Measurements from ENCODE around the gene IFT88. TPM values are rescaled to one million over a fixed set of nuclear protein-coding genes. Genes with fewer than 3 reads are reported as not detected.

Gene IFT88
- total and polyA plus RNA-seq, 2 of the 4 experiments (the other 2 are of a cell fraction): 5.5 to 8.6 TPM

GRCh38 chr13:20740021-20740420, 173.1 kb downstream of the IFT88 start:
- Histone ChIP-seq H2AK5ac (ENCODE audit: low read depth, low read length) (no peak overlapping the region), H3K27ac (ENCODE audit: insufficient read depth, low read length) (no peak overlapping the region), H3K56ac (ENCODE audit: extremely low read depth, insufficient read depth, low read length) (no peak overlapping the region), H3K9me1 (ENCODE audit: insufficient read depth, low read length) (peaks cover 3% of the 10 kb centered on the region; the same call in 1 of the 2 replicates), H3K4me3 (ENCODE audit: insufficient read depth, low read depth, low read length) (no peak overlapping the region), H3K9me3 (ENCODE audit: control insufficient read depth, insufficient read depth, low read length) (0 out of 2 replicates have a peak, but pooled peaks cover 2% of the 10 kb centered on the region), H2BK20ac (ENCODE audit: low read depth, low read length) (no peak overlapping the region), H3K4me1 (ENCODE audit: control insufficient read depth, insufficient read depth, low read length) (no peaks in the 10 kb centered on the region), H2AFZ (replicated peaks; ENCODE audit: low read length, poor library complexity) (no peak overlapping the region), H2BK120ac (ENCODE audit: low read depth, low read length) (no peak overlapping the region), H3K14ac (replicated peaks; ENCODE audit: low read depth, low read length) (no peak overlapping the region), H3K27me3 (ENCODE audit: control insufficient read depth, insufficient read depth, low read length) (no peaks in the 10 kb centered on the region), H2BK15ac (ENCODE audit: low read depth, low read length) (no peak overlapping the region), H4K91ac (ENCODE audit: insufficient read depth, low read depth, low read length) (no peak overlapping the region), H4K5ac (ENCODE audit: low read depth, low read length) (no peak overlapping the region), H3K36me3 (ENCODE audit: control insufficient read depth, insufficient read depth, low read length) (peaks cover 4% of the 10 kb centered on the region; the same call in 1 of the 2 replicates), H3K9ac (ENCODE audit: low read depth, low read length) (no peak overlapping the region), H4K8ac (ENCODE audit: low read depth in 2 of 2, low read length in 2 of 2) (no peak overlapping the region), H3K18ac (ENCODE audit: low read depth, low read length) (no peak overlapping the region), H3K4ac (ENCODE audit: low read depth, low read length) (no peak overlapping the region), H2BK5ac (ENCODE audit: low read depth, low read length, poor library complexity, severe bottlenecking) (no peak overlapping the region), H3K4me2 (ENCODE audit: low read depth, low read length) (no peak overlapping the region), H2AK9ac (replicated peaks; ENCODE audit: low read depth, low read length, poor library complexity) (no peak overlapping the region), H3K79me1 (ENCODE audit: low read depth in 1 of 2, low read length in 2 of 2) (no peaks in the 10 kb centered on the region), H3K23ac (ENCODE audit: low read depth, low read length) (no peak overlapping the region), H4K20me1 (ENCODE audit: insufficient read depth, low read length) (no peaks in the 10 kb centered on the region)
- CTCF ChIA-PET: no interaction called here
- dilution Hi-C loops (cut with HindIII; ENCODE audit: low sequenced_read_pairs, unreplicated experiment) (no loop called here), in situ Hi-C loops (cut with MboI; ENCODE audit: low sequenced_read_pairs) (no loop called here), intact Hi-C loops (cut with micrococcal nuclease) (no loop called here)
- ATAC-seq (ENCODE audit: low read depth) (no peak), DNase-seq (no peak)
- TF ChIP-seq MXI1 (IDR thresholded peaks at IDR 0.05; ENCODE audit: borderline replicate concordance, low read depth, low read length) (no peak), SMC3 (IDR thresholded peaks at IDR 0.05; ENCODE audit: low read depth, low read length) (no peak), CEBPB (IDR thresholded peaks at IDR 0.05; ENCODE audit: low read depth, low read length) (no peak), MAZ (IDR thresholded peaks at IDR 0.05; ENCODE audit: borderline replicate concordance, low read depth, low read length) (no peak)
- POLR2A ChIA-PET (ENCODE audit: unreplicated experiment): no interaction called here
- BruUV-seq (replicated peaks): no TSS peak
- 95% methylated on average over 16 of the region's 22 CpGs; no CpG with 5 or more reads in 1 of the 2 experiments for WGBS, 2 experiments (ENCODE audit: extremely low coverage in 2 of 2, insufficient read length in 1 of 2)

Small RNA genes within 50 kb of the gene (microRNA-seq; reads per million reads assigned to microRNA genes)
- not detected for gene RNU2-7P (ENCODE audit: insufficient read depth, insufficient read length)

Small RNA genes within 50 kb of the gene (small RNA-seq; reads per million reads assigned to genes)
- 0 to 6.0 (median 0.31) reads per million in 5 experiments for gene RNU2-7P

Other genes with a start within 250 kb of the IFT88 start
- 10.6 and 11.7 TPM in 2 replicates for gene CRYL1, start 41.3 kb upstream of the IFT88 start, total RNA-seq (2012; rRNA removed)
- 16.4 TPM in 2 replicates for gene CRYL1, start 41.3 kb upstream of the IFT88 start, polyA plus RNA-seq (2012; rRNA removed)
- gene IL17D, start 136.5 kb downstream of the IFT88 start, total RNA-seq (2012; rRNA removed): 0.56 and 0.72 TPM in 2 replicates
- gene IL17D, start 136.5 kb downstream of the IFT88 start, polyA plus RNA-seq (2012; rRNA removed): 1.2 and 1.4 TPM in 2 replicates
- gene EEF1AKMT1, start 206.8 kb downstream of the IFT88 start, total RNA-seq (2012; rRNA removed): 10.6 and 11.7 TPM in 2 replicates
- gene EEF1AKMT1, start 206.8 kb downstream of the IFT88 start, polyA plus RNA-seq (2012; rRNA removed): 7.4 and 10.0 TPM in 2 replicates

All from IMR-90 (cell line).